ENCODE data around the gene NHS.

Gene NHS

GRCh38 chrX:17372052-17372451 lies 2.9 kb upstream of the NHS start:
- H3K9ac ChIP-seq (ENCODE audit: low read length), result no peak overlapping the region
- H3K9me2 ChIP-seq (ENCODE audit: low read depth, low read length), result no peaks in the 10 kb centered on the region
- H3F3A ChIP-seq (ENCODE audit: insufficient read depth, low read length), result no peaks in the 10 kb centered on the region
- H3K36me3 ChIP-seq (ENCODE audit: insufficient read depth, low read length), result no peaks in the 10 kb centered on the region
- no peak overlapping the region for H2AFZ ChIP-seq (ENCODE audit: low read length)
- TF ChIP-seq EZH2 (IDR thresholded peaks at IDR 0.05; ENCODE audit: borderline replicate concordance, low read length) (no peak), CTCF (IDR thresholded peaks at IDR 0.05; ENCODE audit: low read length) (no peak)
- no peaks in the 10 kb centered on the region for H3K27me3 ChIP-seq (ENCODE audit: insufficient read depth, low read length)
- H4K20me1 ChIP-seq (ENCODE audit: insufficient read depth, low read length), result no peaks in the 10 kb centered on the region
- H3K4me3 ChIP-seq (ENCODE audit: low read depth, low read length, poor library complexity, severe bottlenecking), result no peak overlapping the region
- no peaks in the 10 kb centered on the region for H3K9me3 ChIP-seq (ENCODE audit: low read length)
- H3K4me1 ChIP-seq (ENCODE audit: insufficient read depth, low read length, severe bottlenecking), result no peaks in the 10 kb centered on the region
- H3K4me2 ChIP-seq (ENCODE audit: low read length), result no peak overlapping the region
- no peak overlapping the region for H3K27ac ChIP-seq (ENCODE audit: low read depth, low read length, poor library complexity, severe bottlenecking)
- no peaks in the 10 kb centered on the region for H3K79me2 ChIP-seq (ENCODE audit: insufficient read depth, low read length)

- Histone ChIP-seq H3K79me2 (ENCODE audit: insufficient read depth, low read length) (no peaks in the 10 kb centered on the region), H2AFZ (ENCODE audit: low read length) (no peak overlapping the region), H3K9me2 (ENCODE audit: low read depth, low read length) (no peaks in the 10 kb centered on the region), H3K27ac (ENCODE audit: low read depth, low read length, poor library complexity, severe bottlenecking) (no peak overlapping the region), H3K4me3 (ENCODE audit: low read depth, low read length, poor library complexity, severe bottlenecking) (no peak overlapping the region), H3K4me1 (ENCODE audit: insufficient read depth, low read length, severe bottlenecking) (no peaks in the 10 kb centered on the region), H3K27me3 (ENCODE audit: insufficient read depth, low read length) (no peaks in the 10 kb centered on the region), H4K20me1 (ENCODE audit: insufficient read depth, low read length) (no peaks in the 10 kb centered on the region), H3K9ac (ENCODE audit: low read length) (no peak overlapping the region), H3F3A (ENCODE audit: insufficient read depth, low read length) (no peaks in the 10 kb centered on the region), H3K9me3 (ENCODE audit: low read length) (no peaks in the 10 kb centered on the region), H3K36me3 (ENCODE audit: insufficient read depth, low read length) (no peaks in the 10 kb centered on the region), H3K4me2 (ENCODE audit: low read length) (no peak overlapping the region)
- TF ChIP-seq EZH2 (IDR thresholded peaks at IDR 0.05; ENCODE audit: borderline replicate concordance, low read length), result no peak
- TF ChIP-seq CTCF (IDR thresholded peaks at IDR 0.05; ENCODE audit: low read length), result no peak
Observed at GRCh38 chrX:17373337-17373736, 1.7 kb upstream of the NHS start.

GRCh38 chrX:17375367-17375636 lies 302 bp downstream of the NHS start:
- Histone ChIP-seq H3K27ac (ENCODE audit: low read depth, low read length, poor library complexity, severe bottlenecking) (no peak overlapping the region), H3K4me3 (ENCODE audit: low read depth, low read length, poor library complexity, severe bottlenecking) (no peak overlapping the region), H3K36me3 (ENCODE audit: insufficient read depth, low read length) (no peaks in the 10 kb centered on the region), H2AFZ (ENCODE audit: low read length) (no peak overlapping the region), H3K79me2 (ENCODE audit: insufficient read depth, low read length) (no peaks in the 10 kb centered on the region), H3K4me2 (ENCODE audit: low read length) (no peak overlapping the region), H3K9me2 (ENCODE audit: low read depth, low read length) (no peaks in the 10 kb centered on the region), H3K9me3 (ENCODE audit: low read length) (no peaks in the 10 kb centered on the region), H3K27me3 (ENCODE audit: insufficient read depth, low read length) (no peaks in the 10 kb centered on the region), H3K4me1 (ENCODE audit: insufficient read depth, low read length, severe bottlenecking) (no peaks in the 10 kb centered on the region), H3F3A (ENCODE audit: insufficient read depth, low read length) (no peaks in the 10 kb centered on the region), H3K9ac (ENCODE audit: low read length) (no peak overlapping the region), H4K20me1 (ENCODE audit: insufficient read depth, low read length) (no peaks in the 10 kb centered on the region)
- TF ChIP-seq EZH2 (IDR thresholded peaks at IDR 0.05; ENCODE audit: borderline replicate concordance, low read length) (no peak), CTCF (IDR thresholded peaks at IDR 0.05; ENCODE audit: low read length) (no peak)

Data from OCI-LY1 (cell line).